Midbrain (tissue), 1 donor: ENCODE measurements around the gene CHRNA9.
"Not testable (repeated sequence)": the region's sequence is repeated elsewhere in the genome, so short reads cannot be mapped to it uniquely, and the experiment has no call there.

Source experiments
- DNase-seq: peaks from one replicate; lab custom pipeline; 2025; lab: John Stamatoyannopoulos, UW

The CHRNA9 gene

GRCh38 chr4:40334591-40335524 lies at the start of gene CHRNA9:
Gene CHRNA9, plus strand, starts transcription at chr4:40335333. Its CDS starts 135 bp downstream, at chr4:40335468.
- DNase-seq: no peak

DNA sequence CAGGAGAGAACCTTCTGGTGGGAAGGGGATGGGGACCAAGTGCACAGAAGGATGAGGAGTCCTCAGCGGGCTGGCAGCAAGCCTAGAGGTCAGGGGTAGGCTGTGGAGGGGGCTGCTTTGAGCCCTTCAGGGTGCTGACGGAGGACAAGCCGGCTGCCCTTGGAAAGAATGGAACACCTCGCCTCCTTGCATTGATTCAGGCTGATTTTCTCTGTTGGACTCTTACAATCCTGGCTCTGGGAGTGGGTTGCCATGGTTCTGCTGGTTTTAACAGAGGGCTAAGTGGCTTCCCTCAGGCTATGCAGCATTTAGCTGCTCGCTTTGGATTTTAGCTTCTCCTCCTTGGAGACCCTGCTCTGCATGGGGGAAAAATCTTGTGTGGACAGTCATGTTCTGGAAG lies 49.4 kb upstream of the CHRNA9 start:
- DNase-seq: no peak

DNA sequence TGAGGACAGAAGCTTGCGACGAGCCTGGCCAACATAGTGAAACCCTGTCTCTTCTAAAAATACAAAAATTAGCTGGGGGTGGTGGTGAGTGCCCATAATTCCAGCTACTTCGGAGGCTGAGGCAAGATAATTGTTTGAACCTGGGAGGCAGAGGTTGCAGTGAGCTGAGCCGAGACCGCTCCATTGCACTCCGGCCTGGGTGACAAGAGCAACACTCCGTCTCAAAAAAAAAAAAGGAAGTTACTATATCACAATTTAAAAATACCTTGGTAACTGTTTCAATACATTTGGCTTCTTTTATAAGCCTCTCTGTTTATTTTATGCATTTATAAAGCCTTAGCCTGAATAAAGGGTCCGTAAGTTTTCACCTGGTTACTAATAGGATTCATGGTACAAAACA lies 46.6 kb upstream of the CHRNA9 start:
- no peak for DNase-seq

- no peak for DNase-seq
These were observed 45.6 kb upstream of the CHRNA9 start for GRCh38 chr4:40289366-40290188.

- not testable (repeated sequence) for DNase-seq
These were observed 44.4 kb upstream of the CHRNA9 start for GRCh38 chr4:40290611-40291186.

GRCh38 chr4:40292313-40292759 lies 42.8 kb upstream of the CHRNA9 start:
- no peak for DNase-seq

- DNase-seq: no peak
These were observed 40.8 kb upstream of the CHRNA9 start for GRCh38 chr4:40294339-40294738.

DNA sequence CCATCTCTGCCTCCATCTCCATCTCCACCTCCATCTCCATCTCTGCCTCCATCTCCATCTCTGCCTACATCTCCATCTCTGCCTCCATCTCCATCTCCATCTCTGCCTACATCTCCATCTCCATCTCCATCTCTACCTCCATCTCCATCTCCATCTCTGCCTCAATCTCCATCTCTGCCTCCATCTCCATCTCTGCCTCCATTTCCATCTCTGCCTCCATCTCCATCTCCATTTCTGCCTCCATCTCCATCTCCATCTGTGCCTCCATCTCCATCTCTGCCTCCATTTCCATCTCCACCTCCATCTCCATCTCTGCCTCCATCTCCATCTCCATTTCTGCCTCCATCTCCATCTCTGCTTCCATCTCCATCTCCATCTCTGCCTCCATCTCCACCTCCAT lies 40.1 kb upstream of the CHRNA9 start:
- DNase-seq: not testable (repeated sequence)

DNA sequence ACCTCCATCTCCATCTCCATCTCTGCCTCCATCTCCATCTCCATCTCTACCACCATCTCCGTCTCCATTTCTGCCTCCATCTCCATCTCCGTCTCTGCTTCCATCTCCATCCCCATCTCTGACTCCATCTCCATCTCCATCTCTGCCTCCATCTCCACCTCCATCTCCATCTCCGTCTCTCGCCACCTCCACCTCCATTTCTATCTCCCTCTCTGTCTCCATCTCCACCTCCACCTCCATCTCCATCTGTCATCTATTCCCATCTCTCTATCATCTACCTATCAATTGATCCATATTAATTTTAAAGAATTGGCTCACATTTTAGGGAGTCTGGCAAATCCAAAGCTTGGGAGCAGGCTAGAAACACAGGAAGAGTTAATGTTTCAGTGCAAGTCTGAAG lies 39.6 kb upstream of the CHRNA9 start:
- no peak for DNase-seq

GRCh38 chr4:40299126-40299525 lies 36.0 kb upstream of the CHRNA9 start:
- DNase-seq: no peak

GRCh38 chr4:40299811-40300292 lies 35.3 kb upstream of the CHRNA9 start:
- DNase-seq: no peak

DNA sequence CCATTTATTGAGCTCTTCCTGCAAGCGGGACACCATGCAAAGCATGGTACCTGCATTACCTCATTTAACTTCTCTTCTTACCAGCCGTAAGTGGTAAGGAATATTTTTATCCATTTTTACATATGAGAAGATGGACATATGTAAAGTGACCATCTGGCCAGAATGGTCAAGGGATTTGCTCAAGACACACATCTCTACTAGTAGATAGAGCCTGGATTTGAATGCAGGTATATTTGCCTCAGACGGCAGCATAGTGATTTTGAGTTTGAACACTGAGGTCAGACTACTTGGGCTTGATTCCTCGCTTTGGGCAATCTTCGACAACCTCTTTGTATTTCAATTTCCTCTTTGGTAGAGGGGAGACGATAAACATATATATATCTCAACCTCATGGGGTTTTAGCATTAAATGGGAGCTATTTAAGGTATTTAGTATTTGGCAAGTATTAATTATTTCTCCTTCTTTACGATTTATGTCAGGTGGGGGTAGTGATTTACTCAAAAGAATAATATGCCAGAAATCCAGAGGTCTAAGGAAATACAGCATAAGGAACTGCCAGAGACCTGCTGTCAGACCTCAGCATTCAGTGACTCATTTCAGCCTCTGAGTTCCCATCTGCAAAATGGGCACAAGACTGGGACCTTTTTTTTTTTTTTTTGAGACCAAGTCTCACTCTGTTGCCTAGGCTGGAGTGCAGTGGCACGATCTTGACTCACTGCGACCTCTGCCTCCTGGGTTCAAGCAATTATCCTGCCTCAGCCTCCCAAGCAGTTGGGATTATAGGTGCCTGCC lies 34.6 kb upstream of the CHRNA9 start:
- DNase-seq: no peak

- DNase-seq: no peak
These were observed 33.5 kb upstream of the CHRNA9 start for GRCh38 chr4:40301603-40302002.

- no peak for DNase-seq
These were observed 31.4 kb upstream of the CHRNA9 start for GRCh38 chr4:40303751-40304150.

DNA sequence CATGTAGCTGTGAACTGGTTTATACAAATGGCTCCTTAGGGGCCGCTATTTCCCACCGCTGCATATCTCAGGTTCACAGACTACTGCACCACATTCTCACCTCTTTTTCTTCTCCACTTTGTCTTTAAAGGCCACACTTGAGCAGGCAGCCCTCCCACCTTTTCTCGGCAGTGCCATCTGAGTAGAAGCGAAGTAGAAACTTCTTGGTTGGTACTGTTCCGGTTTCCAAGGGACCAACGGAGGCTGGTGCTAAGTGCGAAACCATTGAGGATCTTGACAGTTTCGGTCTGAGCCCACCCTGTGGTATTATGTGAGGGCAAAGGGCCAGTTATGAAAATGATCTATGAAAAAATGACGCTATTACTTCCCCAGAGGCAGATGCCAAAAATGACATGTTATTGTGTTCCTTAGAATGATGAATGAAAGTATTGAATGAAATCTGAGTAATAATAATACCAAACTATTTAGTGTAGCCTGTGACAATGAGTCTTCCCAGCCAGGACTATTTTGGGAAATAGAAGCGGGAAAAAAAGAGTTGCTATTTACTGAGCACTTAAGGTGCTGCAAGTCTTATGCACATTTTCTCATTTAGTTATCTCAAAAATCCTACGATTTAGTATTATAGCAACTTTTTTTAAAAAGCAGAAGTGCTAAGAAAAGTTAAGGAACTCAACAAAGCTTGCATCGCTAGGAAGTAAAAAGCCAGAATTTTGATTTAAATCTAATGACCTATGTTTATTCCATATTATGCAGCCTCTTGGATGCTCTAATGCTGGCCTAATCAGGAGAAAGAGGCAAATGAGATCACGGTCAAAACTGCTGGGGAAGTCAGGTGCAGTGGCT lies 29.6 kb upstream of the CHRNA9 start:
- DNase-seq: no peak

- DNase-seq: no peak
These were observed 28.9 kb upstream of the CHRNA9 start for GRCh38 chr4:40306226-40306625.

DNA sequence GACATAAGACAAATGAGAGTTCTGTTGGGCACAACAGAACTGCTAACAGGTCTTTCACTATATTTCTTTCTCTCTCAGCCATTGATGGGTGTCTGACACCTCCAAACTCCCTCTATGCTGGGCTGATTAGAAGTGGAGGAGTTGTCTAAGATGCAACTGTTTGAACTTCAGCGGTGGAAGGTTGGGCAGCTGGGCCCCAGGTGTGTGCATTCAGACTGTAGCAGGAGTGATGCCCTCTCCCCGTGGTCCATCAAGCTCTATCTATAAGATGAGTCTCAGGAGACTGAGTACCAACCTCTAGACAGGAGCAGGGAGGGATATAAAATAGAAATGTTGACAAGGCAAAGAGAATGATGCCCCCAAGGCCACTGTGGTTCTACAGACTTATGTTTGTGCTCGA lies 28.2 kb upstream of the CHRNA9 start:
- DNase-seq: no peak

GRCh38 chr4:40307627-40308497 lies 27.3 kb upstream of the CHRNA9 start:
- no peak for DNase-seq

DNA sequence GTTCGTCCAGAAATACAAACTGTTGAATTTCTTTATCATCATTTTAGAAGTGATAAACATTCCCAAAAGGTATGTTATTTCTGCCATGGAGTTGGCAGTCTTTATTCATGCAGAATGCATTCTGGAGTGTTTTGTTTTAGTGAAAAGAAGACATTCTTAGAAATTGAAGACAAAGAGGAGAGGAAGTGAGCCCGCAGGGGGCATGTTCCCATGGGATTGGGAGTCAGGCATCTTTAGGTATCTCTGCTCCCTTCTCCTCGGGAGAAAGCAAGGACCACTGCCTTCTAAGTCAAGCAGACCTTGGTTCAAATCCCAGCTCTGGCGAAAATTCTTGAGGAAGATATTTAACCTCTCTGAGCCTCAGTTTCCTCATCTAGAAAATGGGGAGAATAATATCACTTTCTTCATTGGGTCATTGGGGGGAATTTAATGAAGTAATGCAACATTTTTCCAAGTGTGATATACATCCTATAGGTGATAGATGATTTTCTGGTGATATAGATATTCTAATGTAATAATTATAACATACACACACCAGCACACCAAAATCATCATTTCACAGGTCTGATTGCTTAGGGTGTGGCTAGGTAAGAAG lies 26.5 kb upstream of the CHRNA9 start:
- no peak for DNase-seq
